ENCODE results near the gene GLIS1.

GLIS1 gene

DNA sequence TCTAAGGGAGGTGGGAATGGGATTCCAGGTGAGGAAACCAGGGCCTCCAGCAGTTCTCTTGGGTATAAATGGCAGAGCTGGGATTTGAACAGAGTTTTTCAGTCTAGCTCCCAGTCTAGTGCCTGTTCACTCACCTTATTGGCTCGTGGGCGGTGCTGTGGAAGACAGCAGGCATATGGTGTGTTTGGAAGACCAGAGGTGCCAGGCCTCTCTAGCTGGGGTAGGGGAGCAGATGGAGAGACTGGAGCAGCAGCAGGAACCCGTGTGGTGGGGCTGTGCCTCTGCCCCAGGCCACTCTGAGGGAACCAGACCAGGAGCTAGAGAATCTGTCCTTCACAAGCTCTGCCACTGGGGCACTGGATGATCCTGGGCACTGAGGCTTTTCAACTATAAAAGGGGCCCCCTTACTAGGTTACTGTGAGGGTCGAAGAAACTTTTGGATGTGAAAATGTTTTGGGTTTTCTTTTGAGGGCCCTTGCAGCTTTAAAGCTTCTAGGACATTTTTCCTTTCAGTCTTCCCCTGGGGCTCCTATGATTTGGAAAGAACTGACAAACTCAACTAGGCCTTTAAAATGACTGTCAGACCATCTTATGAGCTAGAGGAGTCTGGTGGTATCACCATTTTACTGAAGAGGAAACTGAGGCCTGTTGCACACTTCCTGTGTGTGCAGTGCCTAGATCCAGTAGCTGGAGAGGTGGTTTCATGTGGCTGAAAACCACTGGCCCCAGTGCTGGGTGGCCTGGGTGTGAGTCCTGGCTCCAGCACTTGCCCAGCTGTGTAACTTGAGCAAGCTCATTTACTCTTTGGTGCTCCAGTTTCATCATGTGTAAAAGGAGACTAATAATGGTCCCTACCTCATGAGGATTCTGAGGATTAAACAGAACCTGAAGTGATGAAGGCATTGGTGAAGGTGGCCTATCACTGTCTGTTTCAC, 273.7 kb downstream of the GLIS1 start:
- no peak for DNase-seq (ENCODE audit: low read depth, low spot score)
- Histone ChIP-seq H3K36me3 (ENCODE audit: insufficient read depth, low read length) (no peaks in the 10 kb centered on the region), H3K4me3 (no peak overlapping the region), H3K27ac (no peak overlapping the region), H3K9me3 (ENCODE audit: low read depth, low read length) (no peaks in the 10 kb centered on the region), H3K9ac (ENCODE audit: insufficient read length) (no peak overlapping the region)
- TF ChIP-seq FOXP2 (optimal IDR thresholded peaks at IDR 0.05; ENCODE audit: control extremely low read depth, extremely low read length, insufficient read depth), result no peak
- no peak for TF ChIP-seq EZH2 (IDR thresholded peaks at IDR 0.05)
- TF ChIP-seq POLR2AphosphoS5 (IDR thresholded peaks at IDR 0.05; ENCODE audit: borderline replicate concordance, low read depth, low read length), result no peak

DNA sequence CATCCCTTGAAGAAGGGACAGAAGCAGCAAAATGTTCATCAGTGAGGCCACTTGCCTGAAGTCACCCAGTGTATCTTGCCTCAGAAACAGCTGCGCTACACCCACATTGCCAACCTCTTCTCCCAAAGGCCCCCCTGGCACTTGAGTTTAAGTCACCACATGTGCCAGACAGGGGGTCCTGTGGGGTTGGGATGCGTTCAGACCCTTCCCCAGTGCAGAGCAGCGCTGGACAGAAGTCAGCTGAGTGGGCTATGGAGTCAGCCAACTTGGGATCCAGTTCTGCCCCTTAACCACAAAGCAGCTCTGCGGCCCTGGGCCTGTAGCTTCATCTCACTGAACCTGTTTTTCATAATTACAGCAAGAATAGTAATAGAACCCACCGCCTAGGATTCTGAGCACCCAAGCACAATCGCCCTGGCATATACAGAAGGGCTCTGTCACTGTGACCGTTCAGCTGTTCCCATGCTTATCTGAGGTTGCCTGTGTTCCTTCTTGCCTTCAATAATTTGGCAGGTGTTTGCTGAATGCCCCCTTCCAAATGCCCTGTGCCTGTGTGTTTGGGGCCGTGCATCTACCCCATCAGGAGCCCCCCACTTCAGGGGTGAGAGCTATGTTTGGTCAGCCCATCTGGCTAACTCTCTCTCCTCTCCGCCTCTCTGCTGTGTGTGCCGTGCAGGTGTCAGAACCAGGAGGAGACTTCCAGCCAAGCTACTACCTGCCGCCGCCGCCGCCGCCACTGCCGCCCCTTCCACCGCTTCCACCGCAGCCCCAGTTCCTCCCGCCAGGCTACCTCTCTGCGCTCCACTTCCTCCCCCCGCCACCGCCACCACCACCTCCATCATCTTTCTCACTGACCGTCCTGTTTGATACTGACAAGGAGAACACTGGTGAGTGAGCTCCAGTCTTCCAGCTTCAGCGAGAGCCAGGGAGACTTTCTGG, 274.7 kb downstream of the GLIS1 start:
- Histone ChIP-seq H3K27ac (no peak overlapping the region), H3K9ac (ENCODE audit: insufficient read length) (no peak overlapping the region), H3K9me3 (ENCODE audit: low read depth, low read length) (no peaks in the 10 kb centered on the region), H3K4me3 (no peak overlapping the region), H3K36me3 (ENCODE audit: insufficient read depth, low read length) (no peaks in the 10 kb centered on the region)
- no peak for DNase-seq (ENCODE audit: low read depth, low spot score)
- TF ChIP-seq EZH2 (IDR thresholded peaks at IDR 0.05) (no peak), FOXP2 (optimal IDR thresholded peaks at IDR 0.05; ENCODE audit: control extremely low read depth, extremely low read length, insufficient read depth) (no peak), POLR2AphosphoS5 (IDR thresholded peaks at IDR 0.05; ENCODE audit: borderline replicate concordance, low read depth, low read length) (no peak)

DNA sequence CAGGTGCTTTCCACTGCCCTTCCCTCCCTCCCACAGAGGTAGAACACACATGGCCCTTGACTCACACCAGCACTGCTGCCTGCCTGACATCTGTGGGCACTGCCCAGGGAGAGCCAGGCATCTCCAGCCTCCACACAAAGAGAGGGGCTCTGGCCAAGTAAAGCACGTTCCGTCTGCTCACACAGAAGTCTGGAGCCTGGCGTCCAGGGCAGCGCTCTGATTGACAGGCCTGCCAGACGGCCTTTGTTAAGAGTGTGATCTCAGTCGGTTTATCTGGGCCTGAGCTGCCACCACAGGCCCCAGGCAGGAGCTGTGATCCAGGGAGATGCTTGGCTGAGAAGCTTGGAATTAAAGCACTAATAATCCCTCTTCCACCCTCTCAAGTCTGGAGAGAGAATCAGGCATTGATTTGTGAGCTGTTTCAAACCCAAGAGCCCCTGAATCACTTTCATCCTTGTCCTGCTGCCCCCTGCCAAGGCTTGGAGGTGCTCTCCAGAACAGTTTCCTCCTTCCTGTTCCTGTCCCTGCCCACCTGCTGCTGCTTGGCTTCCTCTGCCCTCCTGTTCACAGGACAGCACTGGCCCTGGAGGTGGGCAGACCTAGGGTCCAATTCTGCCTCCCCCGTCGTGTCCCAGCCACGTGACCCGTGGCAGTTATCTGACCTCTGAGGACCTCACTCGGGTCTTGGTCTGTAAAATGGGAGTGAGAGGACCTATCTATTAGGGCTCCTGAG, 276.0 kb downstream of the GLIS1 start:
- Histone ChIP-seq H3K36me3 (ENCODE audit: insufficient read depth, low read length) (no peaks in the 10 kb centered on the region), H3K4me3 (no peak overlapping the region), H3K9me3 (ENCODE audit: low read depth, low read length) (no peaks in the 10 kb centered on the region), H3K27ac (no peak overlapping the region), H3K9ac (ENCODE audit: insufficient read length) (no peak overlapping the region)
- no peak for DNase-seq (ENCODE audit: low read depth, low spot score)
- TF ChIP-seq POLR2AphosphoS5 (IDR thresholded peaks at IDR 0.05; ENCODE audit: borderline replicate concordance, low read depth, low read length), result no peak
- no peak for TF ChIP-seq FOXP2 (optimal IDR thresholded peaks at IDR 0.05; ENCODE audit: control extremely low read depth, extremely low read length, insufficient read depth)
- TF ChIP-seq EZH2 (IDR thresholded peaks at IDR 0.05), result no peak

DNA sequence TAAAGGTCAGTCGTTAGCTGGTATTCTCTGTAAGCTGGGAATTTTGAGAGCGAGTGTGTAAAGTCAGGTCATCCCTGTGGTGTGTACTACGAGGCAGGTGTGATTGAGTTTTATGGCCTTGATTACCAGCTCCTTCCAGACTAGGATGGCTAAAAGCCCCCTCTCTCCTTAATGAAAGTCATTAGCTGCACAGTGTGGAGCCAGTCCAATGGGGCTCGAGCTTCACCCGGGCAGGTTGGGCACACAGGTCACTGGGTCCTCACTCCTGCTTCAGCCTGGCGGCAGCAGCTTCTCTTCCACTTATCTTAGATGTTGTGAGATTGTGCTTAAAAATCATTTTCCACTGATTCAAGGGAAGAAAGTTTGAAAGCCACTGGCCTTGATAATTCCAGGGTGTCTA, 276.8 kb downstream of the GLIS1 start:
- no peak overlapping the region for H3K4me3 ChIP-seq
- no peaks in the 10 kb centered on the region for H3K9me3 ChIP-seq (ENCODE audit: low read depth, low read length)
- no peaks in the 10 kb centered on the region for H3K36me3 ChIP-seq (ENCODE audit: insufficient read depth, low read length)
- no peak for DNase-seq (ENCODE audit: low read depth, low spot score)
- H3K9ac ChIP-seq (ENCODE audit: insufficient read length), result no peak overlapping the region
- TF ChIP-seq FOXP2 (optimal IDR thresholded peaks at IDR 0.05; ENCODE audit: control extremely low read depth, extremely low read length, insufficient read depth) (no peak), EZH2 (IDR thresholded peaks at IDR 0.05) (no peak), POLR2AphosphoS5 (IDR thresholded peaks at IDR 0.05; ENCODE audit: borderline replicate concordance, low read depth, low read length) (no peak)
- H3K27ac ChIP-seq, result no peak overlapping the region

DNA sequence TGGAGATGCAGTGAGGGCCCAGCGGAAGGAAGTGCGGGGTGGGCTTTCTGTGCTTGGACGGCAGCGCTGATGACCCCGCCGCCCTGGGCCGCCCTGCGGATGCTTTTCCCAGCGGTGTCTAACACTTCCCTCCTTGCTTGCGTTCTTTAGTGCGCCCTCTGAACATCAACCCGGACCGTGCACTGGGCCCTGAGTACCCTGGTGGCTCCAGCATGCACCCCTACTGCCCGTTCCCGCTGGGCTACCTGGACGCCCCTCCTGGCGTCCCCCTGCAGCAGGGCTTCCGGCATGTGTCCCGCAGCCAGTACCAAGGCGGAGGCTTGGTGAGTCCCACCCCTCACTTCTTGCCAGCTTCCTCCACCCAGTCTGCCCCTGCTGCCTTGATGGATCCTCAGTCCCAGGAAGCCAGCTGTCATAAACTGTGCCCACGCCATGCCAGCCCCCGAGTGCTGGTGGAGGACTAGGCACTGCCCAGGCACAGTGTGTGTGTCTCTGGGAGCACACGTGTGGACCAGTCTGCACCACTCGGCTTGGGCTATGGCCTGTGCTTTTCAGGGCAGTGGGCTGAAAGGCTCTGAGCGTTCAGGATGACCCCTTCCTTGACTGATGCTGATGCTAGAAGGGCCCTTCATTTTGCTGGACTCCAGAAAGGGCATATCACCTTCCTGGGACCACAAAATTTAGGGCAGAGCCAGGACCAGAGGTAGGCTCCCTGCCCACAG, 277.5 kb downstream of the GLIS1 start:
- Histone ChIP-seq H3K4me3 (no peak overlapping the region), H3K9ac (ENCODE audit: insufficient read length) (no peak overlapping the region), H3K9me3 (ENCODE audit: low read depth, low read length) (no peaks in the 10 kb centered on the region), H3K36me3 (ENCODE audit: insufficient read depth, low read length) (no peaks in the 10 kb centered on the region), H3K27ac (no peak overlapping the region)
- DNase-seq (ENCODE audit: low read depth, low spot score), result no peak
- no peak for TF ChIP-seq EZH2 (IDR thresholded peaks at IDR 0.05)
- no peak for TF ChIP-seq POLR2AphosphoS5 (IDR thresholded peaks at IDR 0.05; ENCODE audit: borderline replicate concordance, low read depth, low read length)
- no peak for TF ChIP-seq FOXP2 (optimal IDR thresholded peaks at IDR 0.05; ENCODE audit: control extremely low read depth, extremely low read length, insufficient read depth)

DNA sequence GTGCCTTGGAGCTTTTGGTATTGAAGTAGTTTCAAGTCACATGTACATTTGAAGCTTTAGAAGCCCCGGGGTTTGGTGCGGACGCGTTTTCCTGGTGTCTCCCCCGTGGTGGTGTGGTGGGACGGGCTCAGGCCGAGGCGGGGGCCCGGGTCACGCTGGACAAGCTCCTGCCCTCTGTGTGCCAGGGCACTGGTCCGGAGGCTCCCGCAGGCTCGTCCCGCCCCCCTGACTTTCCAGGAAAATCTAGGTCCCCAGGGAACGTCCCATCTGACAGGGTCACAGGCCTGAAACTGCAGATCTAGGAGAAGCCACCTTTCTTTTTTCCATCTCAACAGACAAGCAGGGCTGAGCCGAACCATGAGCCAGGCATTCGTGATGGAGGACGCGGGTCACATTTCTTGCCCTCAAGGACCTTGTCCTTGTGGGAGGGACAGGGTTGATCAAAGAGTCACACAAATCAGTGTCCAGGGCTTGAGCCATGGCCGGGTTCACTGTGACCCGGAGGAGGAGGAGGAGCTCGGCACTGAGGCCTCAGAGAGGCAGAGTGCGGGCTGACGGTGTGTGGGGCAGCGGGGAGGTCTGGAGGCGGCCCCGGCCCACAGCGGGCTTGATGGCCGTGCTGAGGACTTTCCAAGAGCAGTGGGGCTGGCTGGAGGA, 278.2 kb downstream of the GLIS1 start:
- Histone ChIP-seq H3K9ac (ENCODE audit: insufficient read length) (no peak overlapping the region), H3K27ac (no peak overlapping the region), H3K4me3 (no peak overlapping the region), H3K9me3 (ENCODE audit: low read depth, low read length) (no peaks in the 10 kb centered on the region), H3K36me3 (ENCODE audit: insufficient read depth, low read length) (no peaks in the 10 kb centered on the region)
- TF ChIP-seq POLR2AphosphoS5 (IDR thresholded peaks at IDR 0.05; ENCODE audit: borderline replicate concordance, low read depth, low read length) (no peak), FOXP2 (optimal IDR thresholded peaks at IDR 0.05; ENCODE audit: control extremely low read depth, extremely low read length, insufficient read depth) (no peak), EZH2 (IDR thresholded peaks at IDR 0.05) (no peak)
- DNase-seq (ENCODE audit: low read depth, low spot score), result no peak

- Histone ChIP-seq H3K4me3 (no peak overlapping the region), H3K36me3 (ENCODE audit: insufficient read depth, low read length) (no peaks in the 10 kb centered on the region), H3K9ac (ENCODE audit: insufficient read length) (no peak overlapping the region), H3K9me3 (ENCODE audit: low read depth, low read length) (no peaks in the 10 kb centered on the region), H3K27ac (no peak overlapping the region)
- no peak for DNase-seq (ENCODE audit: low read depth, low spot score)
- TF ChIP-seq EZH2 (IDR thresholded peaks at IDR 0.05), result no peak
- no peak for TF ChIP-seq FOXP2 (optimal IDR thresholded peaks at IDR 0.05; ENCODE audit: control extremely low read depth, extremely low read length, insufficient read depth)
- no peak for TF ChIP-seq POLR2AphosphoS5 (IDR thresholded peaks at IDR 0.05; ENCODE audit: borderline replicate concordance, low read depth, low read length)
Measured at GRCh38 chr1:53460211-53460634, 278.7 kb downstream of the GLIS1 start.

Measured in SK-N-MC (cell line).